HG02840 (cell line): ENCODE data around the gene QPCT.
A peak's percentile ranks its signal among the peaks of the same experiment; 100 is the strongest.
"Not testable (repeated sequence)": the region's sequence is repeated elsewhere in the genome, so short reads cannot be mapped to it uniquely, and the experiment has no call there.

Experiments
- ATAC-seq: cut with Tn5 transposase; IDR thresholded peaks from one replicate; pipeline ENCODE4 v1.9.1; 2021; ENCODE audit warnings: mild to moderate bottlenecking, moderate library complexity, moderate number of reproducible peaks; ENCODE audit not compliant: unreplicated experiment, low FRiP score

Gene QPCT

DNA sequence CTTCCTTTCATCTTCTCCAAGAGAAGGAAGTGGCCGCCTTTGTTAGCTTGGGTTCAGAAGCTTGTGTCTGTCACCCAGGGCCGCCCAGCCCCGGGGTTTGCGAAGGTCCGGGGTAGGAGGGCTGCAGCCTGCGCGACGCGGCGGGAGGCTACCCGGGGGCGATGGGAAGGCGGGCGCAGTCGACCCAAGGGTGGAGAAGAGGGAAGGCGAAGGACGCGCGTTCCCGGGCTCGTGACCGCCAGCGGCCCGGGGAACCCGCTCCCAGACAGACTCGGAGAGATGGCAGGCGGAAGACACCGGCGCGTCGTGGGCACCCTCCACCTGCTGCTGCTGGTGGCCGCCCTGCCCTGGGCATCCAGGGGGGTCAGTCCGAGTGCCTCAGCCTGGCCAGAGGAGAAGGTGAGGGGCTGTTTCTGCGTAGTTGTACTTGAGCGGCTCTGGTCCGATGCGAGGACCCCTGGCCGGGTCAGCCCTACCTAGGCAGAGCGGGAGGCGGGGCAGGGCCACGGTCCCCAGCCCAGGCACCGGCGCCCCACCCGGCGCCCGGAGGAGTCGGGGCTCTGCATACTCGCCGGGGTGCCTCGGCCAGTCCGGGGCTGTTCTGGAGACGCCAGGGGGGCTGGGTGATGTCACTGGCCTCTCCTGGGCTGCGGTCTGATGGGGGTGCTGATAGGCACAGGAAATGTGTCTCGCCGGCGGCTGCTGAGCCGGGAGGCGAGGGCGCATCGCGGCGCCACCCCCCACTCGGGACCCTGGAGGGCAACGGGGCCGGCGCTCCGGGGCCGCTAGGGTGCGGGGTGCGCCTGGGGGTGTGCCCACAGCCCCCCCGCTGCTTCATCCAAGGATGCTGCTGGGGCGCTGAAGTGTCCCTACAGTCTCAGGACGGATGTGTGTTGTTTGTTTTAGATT lies at the start of gene QPCT:
TSS of gene QPCT (plus strand) at position 178 of the 909 bp plus-strand sequence. CDS start at position 280, 102 bp downstream.
- ATAC-seq, result no peak

- not testable (repeated sequence) for ATAC-seq
These were observed 49.6 kb upstream of the QPCT start for GRCh38 chr2:37294858-37295257.

- ATAC-seq, result no peak
These were observed 48.9 kb upstream of the QPCT start for GRCh38 chr2:37295469-37296073.

DNA sequence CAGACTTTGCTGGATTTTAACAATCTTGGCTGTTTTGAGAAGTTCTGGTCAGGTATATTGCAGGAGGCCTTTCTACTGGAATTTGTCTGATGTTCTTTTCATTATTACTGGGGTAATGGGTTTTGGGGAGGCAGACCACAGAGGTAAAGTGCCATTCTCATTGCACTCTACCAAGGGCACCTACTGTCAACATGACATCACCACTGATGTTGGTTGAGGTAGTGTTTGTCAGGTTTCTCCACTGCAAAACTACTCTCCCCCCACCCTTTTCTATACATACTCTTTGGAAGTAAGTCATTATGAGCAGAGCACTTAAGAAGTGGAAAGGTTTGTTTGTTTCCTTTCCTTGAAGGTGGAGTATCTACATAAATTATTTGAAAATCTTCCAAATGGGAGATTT lies 46.8 kb upstream of the QPCT start:
- no peak for ATAC-seq

DNA sequence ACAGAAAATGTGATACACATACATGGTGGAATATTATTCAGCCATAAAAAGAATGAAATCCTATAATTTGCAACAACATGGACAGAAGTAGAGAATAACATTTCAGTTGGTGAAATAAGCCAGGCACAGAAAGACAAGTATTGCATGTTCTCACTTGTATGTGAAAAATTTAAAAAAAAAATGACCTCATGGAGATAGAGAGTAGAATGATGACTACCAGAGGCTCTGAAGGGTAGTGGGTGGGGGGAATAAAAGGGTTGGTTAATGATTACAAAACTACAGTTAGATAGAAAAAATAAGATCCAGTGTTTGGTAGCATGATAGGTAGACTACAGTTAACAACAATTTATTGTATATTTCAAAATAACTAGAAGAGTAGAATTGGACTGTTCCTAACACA lies 44.3 kb upstream of the QPCT start:
- no peak for ATAC-seq

DNA sequence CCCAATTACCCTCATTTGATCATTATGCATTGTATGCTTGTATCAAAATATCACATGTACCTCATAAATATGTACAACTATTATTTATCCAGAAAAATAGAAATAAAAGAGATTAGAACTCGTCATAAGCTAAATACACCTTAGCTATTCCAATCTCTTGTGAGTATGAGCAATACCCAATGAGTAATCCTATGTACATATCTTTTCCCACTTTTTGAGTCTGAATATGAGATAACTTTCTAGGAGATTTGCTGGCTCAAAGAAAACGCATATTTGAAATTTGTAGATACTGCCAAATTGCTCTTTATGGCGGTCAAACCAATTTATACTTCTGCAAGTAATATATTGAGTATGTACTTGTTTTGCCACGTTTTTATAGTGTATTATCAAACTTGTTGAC lies 43.9 kb upstream of the QPCT start:
- no peak for ATAC-seq

GRCh38 chr2:37301408-37301807 lies 43.0 kb upstream of the QPCT start:
- ATAC-seq, result no peak

DNA sequence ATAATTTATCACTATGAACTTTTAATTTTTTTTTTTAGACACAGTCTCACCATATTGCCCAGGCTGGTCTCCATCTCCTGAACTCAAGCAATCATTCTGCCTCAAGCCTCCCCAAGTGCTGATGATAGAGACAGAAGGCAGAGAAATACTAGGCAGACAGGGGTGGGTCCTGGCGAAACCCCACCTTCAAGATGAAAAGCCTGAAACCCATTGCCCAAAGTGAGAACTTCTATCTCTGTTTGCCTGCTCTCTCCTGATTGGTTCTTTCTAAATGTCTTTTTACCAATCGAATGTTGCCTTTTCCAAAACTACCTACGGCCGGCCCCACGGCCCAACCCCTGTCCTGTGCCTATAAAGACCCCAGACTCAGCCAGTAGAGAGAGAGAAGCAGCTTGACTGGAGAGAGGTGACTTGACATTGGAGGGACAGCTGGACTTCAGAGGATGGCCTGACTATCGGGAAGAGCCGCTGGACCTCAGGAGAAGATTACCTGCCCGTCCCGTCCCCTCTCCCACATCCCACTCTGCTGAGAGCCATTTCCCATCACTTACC lies 41.7 kb upstream of the QPCT start:
- ATAC-seq, result no peak

DNA sequence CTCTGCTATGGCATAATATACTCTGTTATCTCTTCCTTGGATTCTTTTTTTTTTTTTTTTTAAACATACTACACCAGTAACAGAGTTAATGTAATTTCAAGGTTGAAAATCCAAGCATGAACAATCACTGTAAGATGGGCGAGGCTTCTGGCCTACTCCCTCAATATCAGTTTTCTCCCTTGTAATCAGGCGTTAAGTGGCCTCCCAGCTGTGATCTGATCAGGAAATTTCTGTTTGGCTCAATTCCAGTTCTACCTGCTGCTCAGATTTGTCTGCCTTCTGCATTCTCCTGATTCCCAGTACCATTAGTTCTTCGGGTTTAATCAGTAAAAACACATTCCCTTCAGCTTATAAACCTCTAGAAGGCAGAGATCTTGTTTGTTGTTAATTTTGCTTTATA lies 38.4 kb upstream of the QPCT start:
- no peak for ATAC-seq

- no peak for ATAC-seq
These were observed 36.9 kb upstream of the QPCT start for GRCh38 chr2:37307500-37307899.

DNA sequence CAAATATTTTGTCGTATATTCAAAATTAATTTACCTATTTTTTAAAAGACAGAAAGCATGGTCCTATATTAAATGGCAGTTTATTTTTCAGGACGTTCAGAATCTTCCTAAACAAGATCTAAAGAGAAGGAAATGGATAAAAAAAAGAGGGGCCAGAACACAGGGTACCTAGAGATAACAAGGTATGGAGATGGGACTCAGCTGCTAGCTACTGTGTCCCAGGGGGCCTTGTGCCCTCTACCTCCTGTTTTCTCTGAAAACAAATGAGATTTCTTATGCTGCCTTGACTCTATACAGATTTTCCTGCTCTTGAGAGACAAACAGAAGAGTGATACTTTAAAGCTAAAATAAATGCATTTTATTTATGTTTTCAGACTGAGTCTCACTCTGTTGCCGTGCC lies 29.1 kb upstream of the QPCT start:
- no peak for ATAC-seq

DNA sequence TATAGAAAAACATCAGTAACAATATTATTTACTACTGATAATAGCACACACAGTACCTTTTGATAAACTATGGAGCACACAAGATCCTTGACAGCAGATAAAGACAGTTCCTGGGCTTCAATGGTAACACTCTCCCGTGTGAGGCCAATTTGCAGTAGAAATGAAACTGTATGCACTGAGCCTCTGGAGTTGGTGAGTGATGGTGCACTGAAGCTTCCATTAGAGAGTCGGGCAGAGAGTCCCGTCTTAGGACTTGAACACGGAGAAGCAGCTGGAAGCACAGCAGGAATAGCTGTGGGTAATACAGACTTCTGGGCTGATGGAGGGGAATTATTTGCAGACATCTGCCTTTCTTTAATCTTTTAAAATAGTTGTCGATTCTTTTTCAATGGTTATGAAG lies 28.2 kb upstream of the QPCT start:
- ATAC-seq, result no peak

DNA sequence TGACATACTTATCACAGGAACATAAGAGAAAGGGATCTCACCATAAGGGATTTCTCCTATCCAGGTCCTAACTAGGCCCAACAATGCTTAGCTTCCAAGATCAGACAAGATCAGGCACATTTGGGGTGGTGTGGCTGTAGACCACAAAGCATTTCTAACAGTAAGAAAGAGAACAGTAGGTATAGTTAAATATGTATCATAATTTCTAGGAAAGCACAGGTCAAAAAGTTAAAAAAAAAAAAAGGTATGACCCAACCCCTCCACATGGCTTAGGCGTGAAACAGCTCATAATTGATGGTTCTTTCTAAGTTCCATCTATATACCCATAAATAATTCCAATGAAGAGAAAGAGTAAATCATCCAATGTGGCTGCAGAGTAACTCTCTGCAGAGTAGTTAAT lies 26.7 kb upstream of the QPCT start:
- ATAC-seq, result no peak

GRCh38 chr2:37318401-37318800 lies 26.0 kb upstream of the QPCT start:
- ATAC-seq, result peak; percentile 56

DNA sequence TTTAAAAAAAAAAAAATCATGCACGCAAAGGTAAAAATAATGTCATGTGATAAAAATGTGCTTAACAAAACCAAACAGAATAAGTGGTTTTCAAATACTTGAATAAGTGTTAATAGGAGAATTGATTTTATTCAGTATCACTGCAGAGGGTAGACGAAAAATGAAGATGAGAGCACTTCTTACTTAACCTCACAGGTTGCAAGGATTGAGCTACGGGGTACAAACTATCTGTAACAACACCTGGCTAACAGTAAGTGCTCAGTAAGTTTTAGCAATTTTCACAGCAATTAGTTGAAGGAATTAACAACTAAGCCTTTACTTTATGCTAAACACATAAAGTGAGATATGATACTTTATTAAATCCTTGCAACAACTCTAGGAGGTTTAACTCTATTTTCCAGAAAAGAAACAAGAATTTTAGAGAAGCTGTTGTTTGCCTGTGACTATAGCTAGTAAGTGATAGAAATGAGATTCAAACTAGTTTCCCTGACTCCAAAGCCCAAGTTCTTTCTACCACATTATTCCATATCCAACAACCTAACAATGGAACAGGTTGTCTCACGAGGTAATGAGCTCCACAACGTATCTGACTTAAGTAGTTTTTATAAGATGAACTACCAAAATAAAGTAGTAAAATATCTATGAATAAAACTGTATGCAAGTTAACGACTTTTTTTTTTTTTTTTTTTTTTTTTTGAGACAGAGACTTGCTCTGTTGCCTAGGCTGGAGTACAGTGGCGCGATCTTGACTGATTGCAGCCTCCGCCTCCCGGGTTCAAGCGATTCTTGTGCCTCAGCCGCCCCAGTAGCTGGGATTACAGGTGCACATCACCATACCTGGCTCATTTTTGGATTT lies 24.4 kb upstream of the QPCT start:
- ATAC-seq, result no peak

GRCh38 chr2:37321029-37321682 lies 23.3 kb upstream of the QPCT start:
- no peak for ATAC-seq

GRCh38 chr2:37322368-37322767 lies 22.1 kb upstream of the QPCT start:
- ATAC-seq, result no peak

DNA sequence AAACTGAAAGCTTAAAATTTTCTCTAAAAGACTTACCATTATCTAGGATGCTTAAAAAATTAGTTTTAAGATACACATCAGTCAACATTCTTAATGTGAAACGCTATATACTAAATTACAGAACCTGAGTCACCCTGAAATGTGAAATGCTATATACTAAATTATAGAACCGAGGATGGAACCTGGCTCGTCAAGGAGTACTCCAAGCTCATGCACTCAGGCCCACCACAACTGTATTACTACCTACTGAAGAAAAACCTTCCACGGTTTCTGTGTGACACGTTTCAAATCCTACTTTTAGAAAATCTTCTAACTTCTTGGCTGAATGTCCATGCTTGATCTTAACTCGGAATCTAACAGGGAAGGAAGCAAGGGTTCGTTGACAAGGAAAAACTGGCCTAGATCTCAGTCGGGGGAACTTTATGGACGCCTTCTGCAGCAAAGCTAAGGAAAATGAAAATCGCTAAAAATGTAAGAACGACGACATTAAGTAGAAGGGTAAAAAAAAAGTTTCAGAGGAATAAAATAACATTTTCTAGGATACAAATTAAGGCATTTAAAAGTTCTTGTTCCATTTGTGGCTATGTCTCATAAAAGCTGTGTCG lies 21.2 kb upstream of the QPCT start:
- ATAC-seq, result no peak

GRCh38 chr2:37323781-37324535 lies 20.5 kb upstream of the QPCT start:
- ATAC-seq, result peak; percentile 18
